ENCODE data around the gene RPS6KB2.

RPS6KB2 gene

DNA sequence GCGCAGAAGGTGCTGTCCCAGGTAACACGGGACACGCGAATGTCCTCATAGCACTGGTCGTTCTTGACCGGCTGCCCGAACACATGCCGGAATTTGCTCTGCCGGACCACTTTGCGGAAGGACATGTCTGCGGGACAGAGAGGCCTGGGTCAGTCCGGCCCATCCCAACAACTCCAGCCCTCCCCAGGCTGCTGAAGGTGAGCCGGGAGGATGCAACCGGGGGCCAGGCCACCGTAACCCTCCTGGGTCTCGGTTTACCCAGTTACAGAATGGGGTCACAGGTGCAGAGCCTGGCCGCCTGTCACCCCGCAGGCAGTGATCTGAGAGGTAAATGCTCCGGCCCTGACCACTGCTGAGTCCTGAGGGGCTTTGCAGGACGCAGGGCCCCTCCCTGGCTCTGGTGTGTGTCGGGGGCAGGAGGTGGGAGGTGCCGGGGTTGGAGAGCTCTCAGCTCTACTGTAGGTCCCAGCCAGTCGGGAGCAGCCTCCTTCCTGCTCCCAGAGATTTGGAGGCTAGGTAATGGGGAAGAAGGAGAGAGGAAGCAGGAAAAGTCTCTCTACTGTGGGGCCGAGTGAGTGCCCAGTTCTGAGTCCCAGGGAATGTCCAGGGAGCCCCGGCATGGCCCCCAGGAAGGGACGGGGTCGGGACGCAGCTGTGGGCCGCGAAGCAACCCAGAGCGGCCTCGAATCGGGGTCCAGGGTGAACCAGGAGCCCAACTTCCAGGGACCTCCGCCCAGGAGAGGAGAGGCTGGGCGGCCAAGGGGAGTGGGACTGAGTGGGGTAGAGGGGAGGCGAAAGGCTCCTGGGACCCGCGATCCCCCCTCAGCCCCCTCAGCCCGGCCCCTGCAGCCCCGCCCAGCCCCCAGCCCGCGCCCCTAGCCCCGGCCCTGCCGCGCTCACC is 14.5 kb downstream of the RPS6KB2 start:
- H3K4me3 ChIP-seq (ENCODE audit: low read depth, low read length) = no peak overlapping the region
- DNase-seq (ENCODE audit: low read depth) = peak; percentile 38
- TF ChIP-seq, protein P1, sequence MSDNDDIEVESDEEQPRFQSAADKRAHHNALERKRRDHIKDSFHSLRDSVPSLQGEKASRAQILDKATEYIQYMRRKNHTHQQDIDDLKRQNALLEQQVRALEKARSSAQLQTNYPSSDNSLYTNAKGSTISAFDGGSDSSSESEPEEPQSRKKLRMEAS (IDR thresholded peaks at IDR 0.05; ENCODE audit: low read depth, low read length) = no peak
- TF ChIP-seq MYC (IDR thresholded peaks at IDR 0.05; ENCODE audit: low read depth, low read length) = no peak
- no peak for TF ChIP-seq POLR2A (IDR thresholded peaks at IDR 0.05; ENCODE audit: extremely low read depth, insufficient read length)
- TF ChIP-seq, protein P2, sequence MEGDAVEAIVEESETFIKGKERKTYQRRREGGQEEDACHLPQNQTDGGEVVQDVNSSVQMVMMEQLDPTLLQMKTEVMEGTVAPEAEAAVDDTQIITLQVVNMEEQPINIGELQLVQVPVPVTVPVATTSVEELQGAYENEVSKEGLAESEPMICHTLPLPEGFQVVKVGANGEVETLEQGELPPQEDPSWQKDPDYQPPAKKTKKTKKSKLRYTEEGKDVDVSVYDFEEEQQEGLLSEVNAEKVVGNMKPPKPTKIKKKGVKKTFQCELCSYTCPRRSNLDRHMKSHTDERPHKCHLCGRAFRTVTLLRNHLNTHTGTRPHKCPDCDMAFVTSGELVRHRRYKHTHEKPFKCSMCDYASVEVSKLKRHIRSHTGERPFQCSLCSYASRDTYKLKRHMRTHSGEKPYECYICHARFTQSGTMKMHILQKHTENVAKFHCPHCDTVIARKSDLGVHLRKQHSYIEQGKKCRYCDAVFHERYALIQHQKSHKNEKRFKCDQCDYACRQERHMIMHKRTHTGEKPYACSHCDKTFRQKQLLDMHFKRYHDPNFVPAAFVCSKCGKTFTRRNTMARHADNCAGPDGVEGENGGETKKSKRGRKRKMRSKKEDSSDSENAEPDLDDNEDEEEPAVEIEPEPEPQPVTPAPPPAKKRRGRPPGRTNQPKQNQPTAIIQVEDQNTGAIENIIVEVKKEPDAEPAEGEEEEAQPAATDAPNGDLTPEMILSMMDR (IDR thresholded peaks at IDR 0.05; ENCODE audit: low read depth, low read length) = no peak

DNA sequence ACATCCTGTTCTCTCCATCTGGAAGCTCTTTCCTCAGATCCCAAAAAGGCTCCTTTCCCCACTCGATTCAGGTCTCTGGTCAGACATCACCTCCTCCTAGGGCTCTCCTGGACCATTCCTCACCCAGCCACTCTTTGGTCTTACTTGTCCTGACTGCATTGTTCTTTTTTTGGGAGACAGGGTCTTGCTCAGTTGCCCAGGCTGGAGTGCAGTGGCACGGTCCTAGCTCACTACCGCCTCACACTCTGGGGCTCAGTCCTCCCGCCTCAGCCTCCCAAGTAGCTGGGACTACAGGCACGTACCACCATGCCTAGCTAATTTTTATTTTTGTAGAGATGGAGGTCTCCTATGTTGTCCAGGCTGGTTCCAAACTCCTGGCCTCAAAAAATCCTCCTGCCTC is 17.2 kb downstream of the RPS6KB2 start:
- no peak overlapping the region for H3K4me3 ChIP-seq (ENCODE audit: low read depth, low read length)
- DNase-seq (ENCODE audit: low read depth) = no peak

DNA sequence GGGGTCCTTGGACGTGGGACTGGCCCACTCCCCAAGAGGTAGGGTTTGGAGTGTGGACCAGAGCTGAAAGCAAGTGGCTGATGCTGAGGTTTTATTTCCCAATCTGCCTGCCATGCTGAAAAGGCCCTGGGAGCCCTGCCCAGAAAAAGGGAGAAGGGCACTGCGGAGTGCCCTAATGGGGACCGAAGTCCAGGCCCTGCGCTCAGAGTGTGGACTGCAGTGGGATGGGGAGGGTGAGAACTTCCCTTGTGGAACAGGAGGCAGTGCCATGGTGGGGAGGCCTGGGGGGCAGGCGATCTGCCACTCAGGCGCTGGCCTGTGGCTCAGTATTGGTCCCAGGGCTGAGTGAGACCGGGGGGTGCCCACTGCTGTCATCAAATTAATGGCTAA is 19.9 kb downstream of the RPS6KB2 start:
- TF ChIP-seq, protein P1 (IDR thresholded peaks at IDR 0.05; ENCODE audit: low read depth, low read length) = no peak
- TF ChIP-seq MYC (IDR thresholded peaks at IDR 0.05; ENCODE audit: low read depth, low read length) (no peak), POLR2A (IDR thresholded peaks at IDR 0.05; ENCODE audit: extremely low read depth, insufficient read length) (no peak)
- TF ChIP-seq, protein P2 (IDR thresholded peaks at IDR 0.05; ENCODE audit: low read depth, low read length) = no peak
- DNase-seq (ENCODE audit: low read depth) = no peak

More for the DNA sequence above, 17.2 kb downstream of the RPS6KB2 start:
- TF ChIP-seq, protein P1 (IDR thresholded peaks at IDR 0.05; ENCODE audit: low read depth, low read length) = no peak
- TF ChIP-seq, protein P2 (IDR thresholded peaks at IDR 0.05; ENCODE audit: low read depth, low read length) = no peak
- TF ChIP-seq MYC (IDR thresholded peaks at IDR 0.05; ENCODE audit: low read depth, low read length) (no peak), POLR2A (IDR thresholded peaks at IDR 0.05; ENCODE audit: extremely low read depth, insufficient read length) (peak; percentile 3)

DNA sequence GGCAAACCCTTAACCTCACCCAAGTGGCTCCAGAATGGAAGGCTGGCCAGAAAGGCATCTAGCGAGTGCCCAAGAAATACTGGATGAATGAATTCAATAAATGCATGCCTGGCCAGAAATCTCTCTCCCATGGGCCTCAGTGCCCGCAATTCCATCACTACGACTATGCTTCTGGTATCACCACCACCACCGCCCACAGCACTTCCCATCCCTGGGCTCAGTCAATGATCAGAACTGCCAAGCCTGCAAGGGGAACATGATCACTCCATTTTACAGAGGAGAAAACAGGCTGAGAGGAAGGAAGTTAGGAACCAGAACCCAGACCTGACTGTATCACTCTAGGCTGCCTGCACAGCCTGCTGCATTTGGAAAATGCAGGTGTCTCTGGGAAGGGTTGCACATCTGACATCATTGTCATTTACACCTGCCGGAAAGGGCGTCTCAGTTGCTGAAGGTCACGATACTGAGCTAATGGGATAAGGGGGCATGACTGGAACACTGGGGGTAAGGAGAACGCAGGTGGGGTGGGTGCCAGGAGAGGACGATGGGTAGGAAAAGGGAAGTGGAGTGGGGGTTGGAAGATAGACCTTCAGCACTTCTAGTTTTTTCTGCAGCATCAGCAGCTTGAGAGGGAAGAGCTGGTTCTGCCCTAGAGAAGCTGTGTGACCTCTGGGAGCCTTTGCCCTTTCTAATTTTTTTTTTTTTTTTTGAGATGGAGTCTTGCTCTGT is 21.0 kb downstream of the RPS6KB2 start:
- peak; percentile 51 for DNase-seq (ENCODE audit: low read depth)
- TF ChIP-seq MYC (IDR thresholded peaks at IDR 0.05; ENCODE audit: low read depth, low read length) (no peak), POLR2A (IDR thresholded peaks at IDR 0.05; ENCODE audit: extremely low read depth, insufficient read length) (no peak)
- H3K4me3 ChIP-seq (ENCODE audit: low read depth, low read length) = no peak overlapping the region

More for the DNA sequence above, 19.9 kb downstream of the RPS6KB2 start:
- no peak overlapping the region for H3K4me3 ChIP-seq (ENCODE audit: low read depth, low read length)

DNA sequence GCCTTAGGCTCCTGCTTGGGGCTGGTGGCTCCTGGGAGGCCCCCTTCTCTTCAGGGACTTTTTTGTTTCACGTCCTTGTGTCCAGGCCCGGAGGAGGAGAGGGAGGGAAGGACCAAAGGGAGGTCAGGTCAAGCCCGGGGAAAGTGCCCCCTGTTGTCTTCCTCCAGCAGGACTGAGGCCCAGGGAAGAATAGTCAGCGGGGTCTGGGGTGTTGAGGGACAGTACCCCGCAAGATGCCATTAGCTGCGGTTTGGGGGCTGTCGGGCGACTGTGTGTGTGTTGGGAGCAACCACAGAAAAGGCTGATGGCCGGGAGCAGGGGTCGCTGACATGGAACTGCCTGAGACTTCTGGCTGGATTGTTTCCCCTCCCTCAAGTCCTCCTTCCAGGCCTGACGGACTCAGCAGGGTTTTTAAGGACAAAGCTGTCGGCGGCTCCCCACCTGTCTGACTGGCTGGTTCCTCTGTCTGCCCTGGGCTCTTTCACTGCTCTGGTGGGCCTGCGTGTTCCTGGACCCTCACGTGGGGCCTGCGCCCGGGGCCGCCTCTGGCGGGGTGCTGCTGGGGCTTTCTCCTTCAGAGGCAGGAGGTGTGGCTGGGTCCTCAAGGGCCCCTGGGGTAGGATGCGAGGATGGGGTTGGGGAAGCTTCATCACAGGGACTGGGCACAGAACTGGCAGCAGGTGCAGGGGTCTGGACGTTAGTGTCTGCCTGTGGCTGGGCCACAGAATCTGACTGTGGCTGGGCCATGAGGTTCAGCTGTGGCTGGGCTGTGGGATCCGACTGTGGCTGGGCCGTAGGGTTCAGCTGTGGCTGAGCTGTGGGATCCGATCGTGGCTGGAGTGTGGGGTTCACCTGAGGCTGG is 22.7 kb downstream of the RPS6KB2 start:
- no peak overlapping the region for H3K4me3 ChIP-seq (ENCODE audit: low read depth, low read length)
- DNase-seq (ENCODE audit: low read depth) = no peak
- TF ChIP-seq POLR2A (IDR thresholded peaks at IDR 0.05; ENCODE audit: extremely low read depth, insufficient read length) = no peak
- TF ChIP-seq, protein P2 (IDR thresholded peaks at IDR 0.05; ENCODE audit: low read depth, low read length) = no peak
- no peak for TF ChIP-seq MYC (IDR thresholded peaks at IDR 0.05; ENCODE audit: low read depth, low read length)
- TF ChIP-seq, protein P1 (IDR thresholded peaks at IDR 0.05; ENCODE audit: low read depth, low read length) = no peak

Measured in NB4 (cell line).